Activated CD4-positive, alpha-beta T cell treated with anti-CD3 and anti-CD28 coated beads, Interleukin-2, amount 10 ng/mL, durations not matched to agents 7 days and 5 days (primary cell): ENCODE results near the gene SSTR3. TPM values are rescaled to one million over a fixed set of nuclear protein-coding genes. Genes with fewer than 3 reads are reported as not detected.

Experiments used
- CTCF ChIA-PET: fragments of 350-600 bp; sonication (Branson Sonifier 250); formaldehyde crosslinking; loops from one replicate; lab custom pipeline; 2021; ENCODE audit warnings: antibody characterized with exemption; lab: Charles Lee
- POLR2A ChIA-PET: fragments of 350-600 bp; sonication (Branson Sonifier 250); formaldehyde crosslinking; loops from one replicate; lab custom pipeline; 2021; ENCODE audit warnings: antibody characterized with exemption; lab: Charles Lee
- DNase-seq: peaks from one replicate; pipeline ENCODE4 v3.0.0-alpha.2; 2020
- H3K27ac Mint-ChIP-seq: one replicate; pipeline ENCODE4 v1.8.0; 2021; ENCODE audit warnings: mild to moderate bottlenecking, moderate library complexity, mixed read lengths
- H3K27me3 Mint-ChIP-seq: one replicate; pipeline ENCODE4 v1.8.0; 2021; ENCODE audit warnings: mixed read lengths
- H3K36me3 Mint-ChIP-seq: one replicate; pipeline ENCODE4 v1.8.0; 2021; ENCODE audit warnings: low read depth, mixed read lengths
- H3K4me1 Mint-ChIP-seq: one replicate; pipeline ENCODE4 v1.8.0; 2021; ENCODE audit warnings: mixed read lengths
- H3K4me3 Mint-ChIP-seq: one replicate; pipeline ENCODE4 v1.8.0; 2021; ENCODE audit warnings: mild to moderate bottlenecking, moderate library complexity, mixed read lengths
- H3K9me3 Mint-ChIP-seq: one replicate; pipeline ENCODE4 v1.8.0; 2021; ENCODE audit warnings: mixed read lengths
- total RNA-seq, 2 experiments: library from RNA; stranded (reverse); gene quantifications; one replicate each; pipeline ENCODE4 v1.2.3, GENCODE V29; 2021

Gene SSTR3
- total RNA-seq, 2 experiments from 2014 or later: 10.1 to 10.2 TPM

- DNase-seq: no peak
- Mint-ChIP-seq H3K27ac (no peak overlapping the region), H3K36me3 (peaks cover 16% of the 10 kb centered on the region), H3K9me3 (no peaks in the 10 kb centered on the region), H3K4me3 (no peak overlapping the region), H3K27me3 (no peaks in the 10 kb centered on the region), H3K4me1 (peaks cover 54% of the 10 kb centered on the region)
- ChIA-PET POLR2A (no interaction called here), CTCF (interaction anchor here (6.3 kb wide), 1 partner anchor 11 kb away, joined by 44 read pairs; no protein-coding TSS in a partner anchor)
Measured at GRCh38 chr22:37211866-37212173, 457 bp downstream of the SSTR3 start.

GRCh38 chr22:37211075-37211865, 1.0 kb downstream of the SSTR3 start:
- no peak for DNase-seq
- ChIA-PET CTCF (interaction anchor here (0.7 to 6.3 kb wide), 2 partner anchors 11 to 369 kb away, joined by 3 to 44 read pairs; partner anchors contain the start of gene LGALS2), POLR2A (no interaction called here)
- Mint-ChIP-seq H3K4me3 (no peak overlapping the region), H3K36me3 (peaks cover 14% of the 10 kb centered on the region), H3K4me1 (peaks cover 48% of the 10 kb centered on the region), H3K27ac (no peak overlapping the region), H3K9me3 (no peaks in the 10 kb centered on the region), H3K27me3 (no peaks in the 10 kb centered on the region)

GRCh38 chr22:37210041-37210803, 2.1 kb downstream of the SSTR3 start:
- CTCF ChIA-PET: interaction anchor here (0.6 to 6.3 kb wide), 5 partner anchors 8 to 370 kb away, joined by 3 to 44 read pairs (median 3); partner anchors contain the start of gene LGALS2
- peaks cover 14% of the 10 kb centered on the region for H3K36me3 Mint-ChIP-seq
- H3K9me3 Mint-ChIP-seq: no peaks in the 10 kb centered on the region
- H3K27me3 Mint-ChIP-seq: no peaks in the 10 kb centered on the region
- H3K27ac Mint-ChIP-seq: peak overlapping the region; percentile 59
- peaks cover 44% of the 10 kb centered on the region for H3K4me1 Mint-ChIP-seq
- no peak for DNase-seq
- H3K4me3 Mint-ChIP-seq: no peak overlapping the region
- POLR2A ChIA-PET: no interaction called here

- Mint-ChIP-seq H3K9me3 (no peaks in the 10 kb centered on the region), H3K4me3 (no peak overlapping the region), H3K36me3 (peaks cover 10% of the 10 kb centered on the region), H3K4me1 (peaks cover 37% of the 10 kb centered on the region), H3K27ac (peak overlapping the region; percentile 72), H3K27me3 (no peaks in the 10 kb centered on the region)
- ChIA-PET POLR2A (no interaction called here), CTCF (interaction anchor here (1.1 to 6.3 kb wide), 5 partner anchors 9 to 358 kb away, joined by 3 to 44 read pairs (median 3); no protein-coding TSS in a partner anchor)
- DNase-seq: no peak
Measured at GRCh38 chr22:37209140-37209845, 3.0 kb downstream of the SSTR3 start.

- no peak for DNase-seq
- H3K9me3 Mint-ChIP-seq: no peaks in the 10 kb centered on the region
- H3K4me1 Mint-ChIP-seq: peaks cover 31% of the 10 kb centered on the region
- H3K36me3 Mint-ChIP-seq: peaks cover 8% of the 10 kb centered on the region
- ChIA-PET POLR2A (no interaction called here), CTCF (interaction anchor here (1.1 to 6.3 kb wide), 4 partner anchors 8 to 88 kb away, joined by 3 to 44 read pairs (median 4); no protein-coding TSS in a partner anchor)
- H3K4me3 Mint-ChIP-seq: no peak overlapping the region
- no peaks in the 10 kb centered on the region for H3K27me3 Mint-ChIP-seq
- H3K27ac Mint-ChIP-seq: peak overlapping the region; percentile 77
Measured at GRCh38 chr22:37208401-37209139, 3.7 kb downstream of the SSTR3 start.

- Mint-ChIP-seq H3K27ac (peak overlapping the region; percentile 77), H3K36me3 (peaks cover 6% of the 10 kb centered on the region), H3K4me3 (no peak overlapping the region), H3K27me3 (no peaks in the 10 kb centered on the region), H3K9me3 (no peaks in the 10 kb centered on the region), H3K4me1 (peaks cover 26% of the 10 kb centered on the region)
- ChIA-PET POLR2A (no interaction called here), CTCF (interaction anchor here (0.7 to 6.3 kb wide), 3 partner anchors 7 to 88 kb away, joined by 3 to 44 read pairs (median 3); no protein-coding TSS in a partner anchor)
- no peak for DNase-seq
Measured at GRCh38 chr22:37207981-37208380, 4.3 kb downstream of the SSTR3 start.

GRCh38 chr22:37206841-37207821, 5.1 kb downstream of the SSTR3 start:
- POLR2A ChIA-PET: no interaction called here
- Mint-ChIP-seq H3K4me1 (peaks cover 24% of the 10 kb centered on the region), H3K27me3 (no peaks in the 10 kb centered on the region), H3K4me3 (no peak overlapping the region), H3K9me3 (no peaks in the 10 kb centered on the region), H3K36me3 (peaks cover 5% of the 10 kb centered on the region), H3K27ac (peak overlapping the region; percentile 75)
- DNase-seq: no peak
- CTCF ChIA-PET: interaction anchor here (0.7 to 6.3 kb wide), 5 partner anchors 7 to 230 kb away, joined by 3 to 44 read pairs (median 7); no protein-coding TSS in a partner anchor

- no peaks in the 10 kb centered on the region for H3K27me3 Mint-ChIP-seq
- H3K36me3 Mint-ChIP-seq: peaks cover 5% of the 10 kb centered on the region
- H3K27ac Mint-ChIP-seq: peak overlapping the region; percentile 62
- no peaks in the 10 kb centered on the region for H3K9me3 Mint-ChIP-seq
- H3K4me3 Mint-ChIP-seq: no peak overlapping the region
- peaks cover 23% of the 10 kb centered on the region for H3K4me1 Mint-ChIP-seq
- ChIA-PET CTCF (interaction anchor here (1.3 to 3.9 kb wide), 3 partner anchors 10 to 229 kb away, joined by 3 to 19 read pairs (median 7); no protein-coding TSS in a partner anchor), POLR2A (no interaction called here)
- DNase-seq: no peak
Measured at GRCh38 chr22:37206118-37206840, 6.0 kb downstream of the SSTR3 start.

GRCh38 chr22:37205046-37205445, 7.2 kb downstream of the SSTR3 start:
- no peaks in the 10 kb centered on the region for H3K27me3 Mint-ChIP-seq
- POLR2A ChIA-PET: interaction anchor here (0.6 kb wide), 1 partner anchor 178 kb away, joined by 3 read pairs; no protein-coding TSS in a partner anchor
- H3K4me1 Mint-ChIP-seq: peaks cover 28% of the 10 kb centered on the region
- no peaks in the 10 kb centered on the region for H3K9me3 Mint-ChIP-seq
- CTCF ChIA-PET: interaction anchor here (0.6 to 3.9 kb wide), 4 partner anchors 9 to 235 kb away, joined by 3 to 19 read pairs (median 3); no protein-coding TSS in a partner anchor
- no peak overlapping the region for H3K4me3 Mint-ChIP-seq
- DNase-seq: no peak
- H3K36me3 Mint-ChIP-seq: peaks cover 5% of the 10 kb centered on the region
- H3K27ac Mint-ChIP-seq: peak overlapping the region; percentile 57

GRCh38 chr22:37204045-37204655, 8.1 kb downstream of the SSTR3 start:
- Mint-ChIP-seq H3K27me3 (no peaks in the 10 kb centered on the region), H3K4me1 (peaks cover 34% of the 10 kb centered on the region), H3K27ac (peak overlapping the region; percentile 25), H3K36me3 (peaks cover 5% of the 10 kb centered on the region), H3K4me3 (no peak overlapping the region), H3K9me3 (no peaks in the 10 kb centered on the region)
- no peak for DNase-seq
- ChIA-PET POLR2A (no interaction called here), CTCF (interaction anchor here (0.6 to 3.9 kb wide), 3 partner anchors 9 to 234 kb away, joined by 3 to 19 read pairs (median 3); no protein-coding TSS in a partner anchor)
